Transverse colon (tissue), 4 donors: ENCODE results near the gene DOCK3. TPM values are rescaled to one million over a fixed set of nuclear protein-coding genes. Genes with fewer than 3 reads are reported as not detected.

Experiments
- DNase-seq: peaks from one replicate; pipeline ENCODE4 v3.0.0-alpha.2; 2019
- H3K27ac ChIP-seq, 4 donors: fragments of 200-600 bp; sonication (generic); 2 replicates each; pipeline ENCODE4 v1.5.1; 2016 to 2018; ENCODE audit warnings: inconsistent platforms in 4 of 4
- H3K27me3 ChIP-seq: fragments of 200-600 bp; sonication (generic); 2 replicates; pipeline ENCODE4 v1.5.1; 2017; ENCODE audit warnings: inconsistent platforms
- H3K36me3 ChIP-seq, 4 donors: fragments of 200-600 bp; sonication (generic); 2 replicates each; pipeline ENCODE4 v1.5.1; 2017 to 2019; ENCODE audit warnings: inconsistent platforms in 4 of 4
- H3K4me1 ChIP-seq, 4 donors: fragments of 200-600 bp; sonication (generic); 2 replicates each; pipeline ENCODE4 v1.5.1; 2017 to 2020; ENCODE audit warnings: inconsistent platforms in 4 of 4
- H3K4me3 ChIP-seq, 4 donors: fragments of 200-600 bp; sonication (generic); 1 replicate in 1 of 4; 2 replicates in 3 of 4; pipeline versions ENCODE4 v1.5.1 to v1.6.1; 2017 to 2019; ENCODE audit warnings: inconsistent platforms in 4 of 4
- H3K9me3 ChIP-seq, 2 donors: fragments of 200-600 bp; sonication (generic); 2 replicates each; pipeline ENCODE4 v1.5.1; 2017 to 2019; ENCODE audit warnings: inconsistent platforms in 2 of 2
- CTCF ChIP-seq, 5 experiments: fragments of 200-600 bp in 3 of 5; fragments of 450-650 bp in 2 of 5; sonication (generic) in 3 of 5; IDR thresholded peaks; 1 replicate in 2 of 5; 2 replicates in 3 of 5; pipeline ENCODE4 v1.5.1; 2016 to 2017; ENCODE audit warnings: antibody characterized with exemption in 5 of 5, inconsistent platforms in 3 of 5, mild to moderate bottlenecking in 2 of 5, moderate library complexity in 1 of 5
- EP300 ChIP-seq: sonication (generic); formaldehyde crosslinking; IDR thresholded peaks from one replicate; pipeline ENCODE4 v1.6.1; 2017; ENCODE audit warnings: antibody characterized with exemption, low read depth
- POLR2A ChIP-seq: fragments of 450-650 bp; IDR thresholded peaks from one replicate; pipeline ENCODE4 v1.6.1; 2016; ENCODE audit warnings: antibody characterized with exemption, mild to moderate bottlenecking, moderate library complexity
- POLR2AphosphoS5 ChIP-seq, 3 donors: sonication (generic); formaldehyde crosslinking; IDR thresholded peaks; one replicate each; pipeline ENCODE4 v1.6.1; 2016; ENCODE audit warnings: antibody characterized with exemption in 3 of 3
- WGBS, 2 donors: methylation state at CpG; one replicate each; pipeline ENCODE4 v1.1.5; 2018; ENCODE audit warnings: low coverage in 1 of 2; 5-methylcytosine and 5-hydroxymethylcytosine counted together
- in situ Hi-C, 4 donors: fragments of 200-750 bp; cut with MboI; loops; one replicate each; pipeline versions ENCODE4 v1.15.0 to v1.15.1; 2017; ENCODE audit warnings: low sequenced_read_pairs in 3 of 4, low pct_ligation_motif_present in 1 of 4, low pct_unique_long_range_greater_than_20kb in 1 of 4
- intact Hi-C: fragments of 100-400 bp; cut with DNase I; formaldehyde crosslinking; loops from one replicate; pipeline ENCODE4 v1.15.1; 2023; ENCODE audit warnings: low total_unique reads
- total RNA-seq, 4 donors: library from RNA; depleted of rRNA; stranded (reverse); fragments of >200 nt; gene quantifications; one replicate each; pipeline ENCODE4 v1.1.0, GENCODE V29; 2016

The DOCK3 gene
- total RNA-seq, 4 donors from 2014 or later, result 0.41 to 0.75 (median 0.62) TPM

- WGBS, 2 donors, result 93 to 96% methylated on average over 6 to 15 of the region's 15 CpGs
- Histone ChIP-seq H3K4me1 (no peaks in the 10 kb centered on the region), H3K9me3 (no peaks in the 10 kb centered on the region), H3K27ac (no peak overlapping the region), H3K36me3 (no peaks in the 10 kb centered on the region), H3K27me3 (no peaks in the 10 kb centered on the region), H3K4me3 (no peak overlapping the region)
- TF ChIP-seq EP300, result no peak
- no peak for TF ChIP-seq POLR2AphosphoS5 (IDR thresholded peaks at IDR 0.05)
- intact Hi-C loops (no loop called here), in situ Hi-C loops (loop anchor here in 1 of 4 donors (25.0 kb wide), 1 partner anchor 383 kb away; no protein-coding TSS in a partner anchor)
- DNase-seq, result no peak
Observed at GRCh38 chr3:50978991-50979667, 304.4 kb downstream of the DOCK3 start.

DNA sequence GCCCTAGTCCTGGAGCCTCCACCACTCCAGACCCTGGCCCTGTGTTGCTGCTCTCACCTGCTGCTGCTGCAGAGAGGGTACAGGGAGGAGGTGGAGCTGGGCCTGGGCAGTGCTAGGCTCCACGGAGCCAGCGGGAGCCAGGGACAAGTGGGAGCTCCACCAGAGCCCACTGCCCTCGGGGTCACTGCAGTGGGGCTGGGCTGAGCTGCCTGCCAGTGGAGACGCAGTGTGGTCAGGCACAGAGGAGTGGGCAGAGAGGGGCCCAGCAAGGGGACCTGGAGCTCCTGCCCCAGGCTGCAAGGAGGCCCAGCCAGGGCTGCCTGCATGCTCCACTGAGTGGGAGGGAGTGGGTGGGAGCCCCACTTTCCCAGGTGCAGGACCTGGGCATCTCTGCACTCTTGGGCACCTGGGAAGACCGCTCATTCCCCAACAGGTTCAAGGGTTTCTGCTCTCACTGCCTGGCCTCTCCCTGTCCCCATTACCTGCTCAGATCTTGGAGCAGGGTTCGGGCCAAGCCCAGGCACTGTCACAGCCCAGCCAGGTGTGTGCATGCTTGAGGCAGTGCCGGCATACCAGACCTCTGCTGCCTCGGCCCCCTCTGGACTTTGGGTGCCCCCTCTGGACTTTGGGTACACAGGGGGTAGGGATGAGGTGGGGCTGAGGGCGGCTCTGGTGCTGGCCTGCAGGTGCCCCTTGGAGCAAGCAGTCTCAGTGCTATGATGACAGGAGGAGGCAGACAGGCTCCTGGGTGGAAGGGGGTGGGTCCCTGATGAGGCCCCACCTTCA lies 308.0 kb downstream of the DOCK3 start:
- H3K27me3 ChIP-seq, result no peaks in the 10 kb centered on the region
- H3K9me3 ChIP-seq, result no peaks in the 10 kb centered on the region
- WGBS, 2 donors, result 88% methylated on average over 8 of the region's 9 CpGs; no CpG with 5 or more reads in 1 of the 2 donors
- H3K4me1 ChIP-seq, result no peaks in the 10 kb centered on the region
- in situ Hi-C loops, result loop anchor here in 1 of 4 donors (25.0 kb wide), 1 partner anchor 380 kb away; no protein-coding TSS in a partner anchor
- no peak overlapping the region for H3K4me3 ChIP-seq
- H3K27ac ChIP-seq, result no peak overlapping the region
- H3K36me3 ChIP-seq, result no peaks in the 10 kb centered on the region
- intact Hi-C loops, result no loop called here
- DNase-seq, result no peak
- TF ChIP-seq CTCF (IDR thresholded peaks at IDR 0.05) (no peak), POLR2AphosphoS5 (IDR thresholded peaks at IDR 0.05) (no peak), EP300 (no peak), POLR2A (no peak)

DNA sequence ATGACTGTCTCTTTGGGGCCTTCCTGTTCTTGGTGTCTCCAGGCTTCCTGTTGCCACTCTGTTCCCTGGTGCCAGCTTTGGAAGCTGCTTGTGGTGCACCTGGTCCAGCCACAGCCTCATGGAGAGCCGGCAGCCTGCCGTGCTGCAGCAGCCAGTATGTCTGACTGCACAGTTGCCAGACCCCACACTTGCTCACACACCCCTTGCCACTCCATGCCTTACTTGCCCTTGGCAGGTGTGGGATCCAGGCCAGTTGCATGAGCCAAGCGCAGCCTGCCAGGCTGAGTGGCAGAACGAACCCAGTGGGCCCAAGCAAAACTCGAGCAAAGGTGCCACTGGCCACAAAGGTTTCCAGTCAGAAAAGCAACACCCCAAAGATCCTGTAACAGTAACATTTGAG lies 309.2 kb downstream of the DOCK3 start:
- 82% methylated on average over 5 of the region's 5 CpGs; no CpG with 5 or more reads in 1 of the 2 donors for WGBS, 2 donors
- intact Hi-C loops, result no loop called here

DNA sequence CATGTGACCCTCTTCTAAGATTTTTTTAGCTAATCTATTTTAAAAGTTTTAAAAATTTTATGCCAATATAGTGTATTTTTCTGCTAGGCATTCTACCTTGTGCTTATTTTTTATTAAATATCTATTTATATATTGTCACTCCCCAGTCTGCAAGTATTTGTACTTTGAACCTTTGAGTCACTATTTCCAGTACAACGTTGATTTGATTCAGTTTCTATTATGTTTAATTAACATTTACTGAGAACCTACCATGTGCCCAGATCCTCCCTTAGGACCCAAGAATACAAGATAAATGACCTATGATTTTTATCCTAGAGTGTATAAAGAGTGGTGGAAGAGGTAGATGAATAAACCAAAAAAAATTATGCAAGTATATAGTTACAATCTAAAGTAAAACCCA lies 311.2 kb downstream of the DOCK3 start:
- in situ Hi-C loops (loop anchor here in 1 of 4 donors (25.0 kb wide), 1 partner anchor 376 kb away; no protein-coding TSS in a partner anchor), intact Hi-C loops (no loop called here)
- H3K4me3 ChIP-seq, result no peak overlapping the region
- DNase-seq, result no peak
- H3K27ac ChIP-seq, result no peak overlapping the region
- H3K9me3 ChIP-seq, result peaks cover under 1 to 3% of the 10 kb centered on the region in 2 donors
- H3K27me3 ChIP-seq, result no peaks in the 10 kb centered on the region
- no peak for TF ChIP-seq POLR2A
- TF ChIP-seq CTCF (IDR thresholded peaks at IDR 0.05), result no peak
- TF ChIP-seq POLR2AphosphoS5 (IDR thresholded peaks at IDR 0.05), result no peak
- no peak for TF ChIP-seq EP300
- no peaks in the 10 kb centered on the region for H3K36me3 ChIP-seq
- no peaks in the 10 kb centered on the region for H3K4me1 ChIP-seq
- 22 to 26% methylated on average over 1 of the region's 1 CpG for WGBS, 2 donors

More for the DNA sequence above, 309.2 kb downstream of the DOCK3 start:
- Histone ChIP-seq H3K27ac (no peak overlapping the region), H3K27me3 (no peaks in the 10 kb centered on the region), H3K36me3 (no peaks in the 10 kb centered on the region), H3K4me1 (no peaks in the 10 kb centered on the region), H3K4me3 (no peak overlapping the region), H3K9me3 (no peaks in the 10 kb centered on the region)
- in situ Hi-C loops, result loop anchor here in 1 of 4 donors (25.0 kb wide), 1 partner anchor 378 kb away; no protein-coding TSS in a partner anchor
- no peak for TF ChIP-seq POLR2A
- TF ChIP-seq POLR2AphosphoS5 (IDR thresholded peaks at IDR 0.05), result no peak
- no peak for TF ChIP-seq EP300
- TF ChIP-seq CTCF (IDR thresholded peaks at IDR 0.05), result no peak
- DNase-seq, result no peak
